GM19372 (cell line): Measurements from ENCODE around the gene RABGGTA.
"Not testable (repeated sequence)": the region's sequence is repeated elsewhere in the genome, so short reads cannot be mapped to it uniquely, and the experiment has no call there.

Experiments used
- ATAC-seq: cut with Tn5 transposase; IDR thresholded peaks from one replicate; pipeline ENCODE4 v1.9.1; 2021; ENCODE audit warnings: mild to moderate bottlenecking, low read depth, moderate library complexity; ENCODE audit not compliant: unreplicated experiment

RABGGTA gene

GRCh38 chr14:24224618-24225071, 46.8 kb downstream of the RABGGTA start:
- ATAC-seq = no peak

- ATAC-seq = not testable (repeated sequence)
Measured at GRCh38 chr14:24222987-24223386, 48.4 kb downstream of the RABGGTA start.

GRCh38 chr14:24219521-24219920, 51.9 kb downstream of the RABGGTA start:
- ATAC-seq = no peak

GRCh38 chr14:24219080-24219479, 52.3 kb downstream of the RABGGTA start:
- ATAC-seq = no peak

GRCh38 chr14:24216876-24217275, 54.5 kb downstream of the RABGGTA start:
- ATAC-seq = not testable (repeated sequence)

- no peak for ATAC-seq
Measured at GRCh38 chr14:24216345-24216699, 55.1 kb downstream of the RABGGTA start.
